Gastroesophageal sphincter (tissue), 4 donors: ENCODE results near the gene GATC. TPM values are rescaled to one million over a fixed set of nuclear protein-coding genes. Genes with fewer than 3 reads are reported as not detected.

Experiments used
- ATAC-seq: fragments of 150-250 bp; one replicate; pipeline ENCODE4 v1.9.1; 2016; ENCODE audit warnings: mild to moderate bottlenecking, moderate library complexity
- H3K27ac ChIP-seq, 4 donors: fragments of 200-600 bp; sonication (generic) in 3 of 4; 1 replicate in 3 of 4; 2 replicates in 1 of 4; pipeline ENCODE4 v1.5.1; 2016 to 2019
- H3K27me3 ChIP-seq: fragments of 200-600 bp; sonication (generic); one replicate; pipeline ENCODE4 v1.5.1; 2019
- H3K36me3 ChIP-seq, 2 donors: fragments of 200-600 bp; sonication (generic); one replicate each; pipeline ENCODE4 v1.5.1; 2019; ENCODE audit warnings: control low read depth in 1 of 2
- H3K4me1 ChIP-seq, 3 donors: fragments of 200-600 bp; sonication (generic); 1 replicate in 2 of 3; 2 replicates in 1 of 3; pipeline ENCODE4 v1.5.1; 2016 to 2019; ENCODE audit warnings: control low read depth in 2 of 3
- H3K4me3 ChIP-seq, 2 donors: fragments of 200-600 bp; sonication (generic); one replicate each; pipeline ENCODE4 v1.5.1; 2019; ENCODE audit warnings: mild to moderate bottlenecking in 1 of 2, moderate library complexity in 1 of 2
- H3K9me3 ChIP-seq, 3 donors: fragments of 200-600 bp; sonication (generic); one replicate each; pipeline ENCODE4 v1.5.1; 2017 to 2019; ENCODE audit warnings: control low read depth in 2 of 3
- CTCF ChIP-seq, 4 experiments: fragments of 200-600 bp in 2 of 4; fragments of 450-650 bp in 2 of 4; sonication (generic) in 1 of 4; IDR thresholded peaks; one replicate each; pipeline ENCODE4 v1.5.1; 2017 to 2019; ENCODE audit warnings: antibody characterized with exemption in 4 of 4, mild to moderate bottlenecking in 2 of 4, moderate library complexity in 2 of 4
- EP300 ChIP-seq: sonication (generic); formaldehyde crosslinking; IDR thresholded peaks from one replicate; pipeline ENCODE4 v1.6.1; 2017; ENCODE audit warnings: antibody characterized with exemption, mild to moderate bottlenecking
- POLR2A ChIP-seq, 2 donors: fragments of 450-650 bp; IDR thresholded peaks; one replicate each; pipeline ENCODE4 v1.6.1; 2017; ENCODE audit warnings: antibody characterized with exemption in 2 of 2, mild to moderate bottlenecking in 2 of 2, moderate library complexity in 1 of 2
- POLR2AphosphoS5 ChIP-seq: sonication (generic); formaldehyde crosslinking; IDR thresholded peaks from one replicate; pipeline ENCODE4 v1.6.1; 2017; ENCODE audit warnings: antibody characterized with exemption
- WGBS, 2 donors: methylation state at CpG; one replicate each; pipeline ENCODE4 v1.1.5; 2018; ENCODE audit warnings: low coverage in 1 of 2; 5-methylcytosine and 5-hydroxymethylcytosine counted together
- total RNA-seq, 4 donors: library from RNA; depleted of rRNA; stranded (reverse); fragments of >200 nt; gene quantifications; one replicate each; pipeline ENCODE4 v1.1.0, GENCODE V29; 2016

The GATC gene
- total RNA-seq, 4 donors from 2014 or later: 20.0 to 26.0 (median 23.2) TPM

DNA sequence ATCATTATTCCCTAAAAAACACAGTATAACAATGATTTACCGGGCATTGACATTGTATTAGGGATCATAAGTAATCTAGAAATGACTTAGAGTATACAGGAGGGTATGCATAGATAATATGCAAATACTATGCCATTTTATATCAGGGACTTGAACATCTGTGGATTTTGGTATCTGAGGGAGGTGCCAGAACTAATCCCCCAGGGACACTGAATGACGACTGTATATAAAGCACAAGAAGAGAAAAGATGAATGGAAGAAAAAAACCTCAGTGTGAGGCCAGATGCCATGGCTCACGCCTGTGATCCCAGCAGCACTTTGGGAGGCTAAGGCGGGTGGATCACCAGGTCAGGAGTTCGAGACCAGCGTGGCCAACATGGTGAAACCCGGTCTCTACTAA lies 33.8 kb upstream of the GATC start:
- H3K27ac ChIP-seq: no peak overlapping the region

DNA sequence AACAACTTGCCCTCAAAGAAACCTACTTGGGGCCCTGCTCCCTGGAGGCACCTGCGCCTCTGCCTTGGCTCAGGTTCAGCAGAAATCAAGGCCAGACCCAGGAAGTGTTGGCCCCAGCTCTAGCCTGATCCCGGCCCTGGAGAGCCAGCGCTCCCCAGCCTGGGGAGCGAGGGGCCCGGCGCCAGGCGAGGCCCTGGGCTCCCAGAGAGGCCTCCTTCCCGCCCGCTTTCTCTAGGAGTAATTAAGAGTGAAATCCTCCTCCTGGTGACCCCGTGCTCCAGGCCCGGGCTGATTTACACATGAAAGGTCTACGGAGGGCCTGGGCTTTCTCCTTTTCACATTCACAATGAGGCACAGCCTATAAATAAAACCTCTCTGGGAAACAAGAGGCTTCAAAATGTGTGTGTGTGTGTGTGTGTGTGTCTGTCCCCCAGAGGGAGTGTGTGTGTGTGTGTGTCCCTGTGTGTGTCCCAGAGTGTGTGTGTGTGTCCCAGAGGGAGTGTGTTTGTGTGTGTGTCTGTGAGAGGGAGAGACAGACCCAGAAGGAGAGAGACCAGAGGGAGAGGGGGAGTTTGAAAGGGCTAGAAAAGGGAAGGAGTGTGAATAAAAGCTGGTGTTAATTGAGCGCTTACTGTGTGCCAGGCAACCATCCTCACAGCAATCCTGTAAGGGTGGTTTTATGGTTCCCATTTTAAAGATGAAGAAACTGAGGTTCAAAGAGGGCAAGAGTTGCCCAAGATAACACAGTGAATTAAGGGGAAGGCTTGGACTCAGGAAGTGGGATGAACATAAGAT lies 32.1 kb upstream of the GATC start:
- Histone ChIP-seq H3K27ac (no peak overlapping the region), H3K4me1 (no peaks in the 10 kb centered on the region), H3K9me3 (no peaks in the 10 kb centered on the region), H3K27me3 (peaks cover 15% of the 10 kb centered on the region), H3K36me3 (no peaks in the 10 kb centered on the region), H3K4me3 (no peak overlapping the region)
- no peak for ATAC-seq
- no peak for TF ChIP-seq POLR2A (IDR thresholded peaks at IDR 0.05)
- WGBS, 2 donors: 37 to 100% methylated on average over 1 to 7 of the region's 13 CpGs

More for the DNA sequence above, 33.8 kb upstream of the GATC start:
- H3K9me3 ChIP-seq: no peaks in the 10 kb centered on the region
- ATAC-seq: no peak
- no peaks in the 10 kb centered on the region for H3K36me3 ChIP-seq
- no peaks in the 10 kb centered on the region for H3K4me1 ChIP-seq
- WGBS, 2 donors: 67 to 100% methylated on average over 4 to 7 of the region's 7 CpGs
- TF ChIP-seq CTCF (IDR thresholded peaks at IDR 0.05): no peak
- no peak for TF ChIP-seq POLR2AphosphoS5
- no peak for TF ChIP-seq EP300
- no peak for TF ChIP-seq POLR2A (IDR thresholded peaks at IDR 0.05)
- peaks cover 9% of the 10 kb centered on the region for H3K27me3 ChIP-seq
- no peak overlapping the region for H3K4me3 ChIP-seq

DNA sequence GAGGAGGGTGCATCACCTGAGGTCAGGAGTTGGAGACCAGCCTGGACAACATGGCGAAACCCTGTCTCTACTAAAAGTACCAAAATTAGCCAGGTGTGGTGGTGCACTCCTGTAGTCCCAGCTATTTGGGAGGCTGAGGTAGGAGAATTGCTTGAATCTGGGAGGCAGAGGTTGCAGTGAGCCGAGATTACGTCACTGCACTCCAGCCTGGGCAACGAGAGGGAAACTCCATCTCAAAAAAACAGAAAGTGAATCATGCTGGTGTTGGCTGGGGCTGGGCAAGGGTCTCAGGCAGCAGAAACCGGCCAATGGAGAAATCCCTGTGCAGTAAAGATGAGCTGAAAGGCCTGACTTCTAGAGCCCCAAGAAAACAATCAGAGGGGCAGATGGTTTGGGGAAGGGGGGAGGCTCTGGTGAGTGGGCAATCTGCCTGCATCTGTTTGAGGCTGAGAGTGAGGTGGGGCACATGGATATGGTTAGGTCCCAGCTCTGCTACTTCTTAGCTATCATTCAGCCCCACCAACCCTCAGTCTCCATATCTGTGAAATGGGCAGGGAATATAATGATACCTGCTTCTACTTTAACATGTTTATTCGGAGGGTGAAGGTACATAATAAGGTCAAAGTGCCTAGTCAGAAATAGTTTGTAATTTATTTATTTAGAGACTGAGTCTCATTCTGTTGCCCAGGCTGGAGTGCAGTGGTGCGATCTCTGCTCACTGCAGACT lies 29.6 kb upstream of the GATC start:
- TF ChIP-seq CTCF (IDR thresholded peaks at IDR 0.05): no peak
- TF ChIP-seq EP300: no peak
- TF ChIP-seq POLR2AphosphoS5: no peak
- TF ChIP-seq POLR2A (IDR thresholded peaks at IDR 0.05): no peak
- WGBS, 2 donors: 77 to 80% methylated on average over 5 to 7 of the region's 7 CpGs

GRCh38 chr12:120417917-120418580 lies 28.2 kb upstream of the GATC start:
- peaks cover 26% of the 10 kb centered on the region for H3K27me3 ChIP-seq
- no peaks in the 10 kb centered on the region for H3K9me3 ChIP-seq
- H3K4me1 ChIP-seq: no peaks in the 10 kb centered on the region
- no peak overlapping the region for H3K27ac ChIP-seq
- WGBS, 2 donors: 72 to 94% methylated on average over 2 to 3 of the region's 4 CpGs
- H3K36me3 ChIP-seq: no peaks in the 10 kb centered on the region
- no peak overlapping the region for H3K4me3 ChIP-seq
- ATAC-seq: no peak
- no peak for TF ChIP-seq CTCF (IDR thresholded peaks at IDR 0.05)
- TF ChIP-seq POLR2A (IDR thresholded peaks at IDR 0.05): no peak
- no peak for TF ChIP-seq POLR2AphosphoS5
- TF ChIP-seq EP300: no peak

More for the DNA sequence above, 29.6 kb upstream of the GATC start:
- ATAC-seq: no peak
- H3K4me3 ChIP-seq: no peak overlapping the region
- no peak overlapping the region for H3K27ac ChIP-seq
- no peaks in the 10 kb centered on the region for H3K9me3 ChIP-seq
- H3K27me3 ChIP-seq: peaks cover 26% of the 10 kb centered on the region
- H3K4me1 ChIP-seq: no peaks in the 10 kb centered on the region
- no peaks in the 10 kb centered on the region for H3K36me3 ChIP-seq

- no peak overlapping the region for H3K27ac ChIP-seq
- WGBS, 2 donors: 88 to 100% methylated on average over 1 to 4 of the region's 4 CpGs
- ATAC-seq: no peak
- TF ChIP-seq EP300 (no peak), POLR2A (IDR thresholded peaks at IDR 0.05) (no peak), POLR2AphosphoS5 (no peak), CTCF (IDR thresholded peaks at IDR 0.05) (no peak)
- no peaks in the 10 kb centered on the region for H3K4me1 ChIP-seq
- H3K27me3 ChIP-seq: peaks cover 18% of the 10 kb centered on the region
- H3K9me3 ChIP-seq: no peaks in the 10 kb centered on the region
- no peak overlapping the region for H3K4me3 ChIP-seq
- no peaks in the 10 kb centered on the region for H3K36me3 ChIP-seq
Measured at GRCh38 chr12:120421701-120422100, 24.5 kb upstream of the GATC start.
